K562 (cell line): ENCODE measurements around the gene TGFBR3L. TPM values are rescaled to one million over a fixed set of nuclear protein-coding genes. Genes with fewer than 3 reads are reported as not detected.
A peak's percentile ranks its signal among the peaks of the same experiment; 100 is the strongest.

Source experiments
- BHLHE40 ChIP-seq: IDR thresholded peaks from 2 replicates; pipeline ENCODE4 v1.6.1; 2011; ENCODE audit warnings: low read length, improper control_type of control experiment
- COPS2 ChIP-seq: fragments of 450-650 bp; conservative IDR thresholded peaks from 2 replicates; pipeline ENCODE4 v1.6.1; 2016; ENCODE audit warnings: mild to moderate bottlenecking, moderate library complexity
- EGR1 ChIP-seq: fragments of 450-650 bp; conservative IDR thresholded peaks from 2 replicates; pipeline ENCODE4 v1.6.1; 2017; ENCODE audit warnings: mild to moderate bottlenecking
- ETV6 ChIP-seq, 3 experiments: fragments of 150-350 bp in 1 of 3; sonication (generic) in 1 of 3; formaldehyde crosslinking in 1 of 3; IDR thresholded peaks; 2 replicates each; pipeline versions ENCODE4 v1.6.1 to v1.8.0; 2014 to 2022; ENCODE audit warnings: borderline replicate concordance in 2 of 3, low read depth in 2 of 3, antibody characterized with exemption in 1 of 3, low read length in 1 of 3, mild to moderate bottlenecking in 1 of 3, missing genetic modification reagents in 1 of 3
- FOXM1 ChIP-seq, 2 experiments: fragments of 450-650 bp in 1 of 2; sonication (generic) in 1 of 2; formaldehyde crosslinking in 1 of 2; IDR thresholded peaks; 2 replicates each; pipeline versions ENCODE4 v1.6.1 to v1.9.0; 2017 to 2022; ENCODE audit warnings: low read depth in 2 of 2, mild to moderate bottlenecking in 2 of 2, missing genetic modification reagents in 1 of 2, moderate library complexity in 1 of 2
- MAZ ChIP-seq, 2 experiments: fragments of 450-650 bp in 1 of 2; sonication (generic) in 1 of 2; formaldehyde crosslinking; IDR thresholded peaks in 1 of 2; conservative IDR thresholded peaks in 1 of 2; 2 replicates each; pipeline versions ENCODE4 v1.4.0 to v1.5.0; 2020; ENCODE audit warnings: mild to moderate bottlenecking in 1 of 2, missing genetic modification reagents in 1 of 2
- MED1 ChIP-seq: sonication (generic); formaldehyde crosslinking; IDR thresholded peaks from 2 replicates; pipeline ENCODE4 v1.8.1; 2023; ENCODE audit warnings: missing genetic modification reagents, borderline replicate concordance
- MTA3 ChIP-seq: fragments of 450-650 bp; formaldehyde crosslinking; IDR thresholded peaks from 2 replicates; pipeline ENCODE4 v1.6.1; 2017; ENCODE audit warnings: mild to moderate bottlenecking, borderline replicate concordance
- POLR2G ChIP-seq: fragments of 200-400 bp; formaldehyde crosslinking; IDR thresholded peaks from 2 replicates; pipeline ENCODE4 v1.6.1; 2017; ENCODE audit warnings: low read depth, mild to moderate bottlenecking, antibody characterized with exemption, low read length, moderate library complexity
- RB1 ChIP-seq: fragments of 450-650 bp; IDR thresholded peaks from 2 replicates; pipeline ENCODE4 v1.6.1; 2017; ENCODE audit warnings: low read depth, mild to moderate bottlenecking
- SMARCA5 ChIP-seq: fragments of 450-650 bp; IDR thresholded peaks from 2 replicates; pipeline ENCODE4 v1.6.1; 2016
- U2AF1 ChIP-seq: fragments of 200-400 bp; formaldehyde crosslinking; optimal IDR thresholded peaks from 2 replicates; pipeline ENCODE3; 2017; ENCODE audit warnings: mild to moderate bottlenecking, low read depth, low read length, moderate library complexity
- polyA plus RNA-seq, 8 experiments: library from polyadenylated mRNA; depleted of rRNA in 4 of 8; stranded (reverse) in 5 of 8; unstranded in 3 of 8; fragments of >200 nt; fragmentation: Nextera tagmentation in 2 of 8; fragmentation: Illumina TruSeq in 1 of 8; extraction: Ambion mirVana in 2 of 8; extraction: Trizol in 1 of 8; gene quantifications; 2 replicates each; pipeline versions ENCODE4 v1.2.1 to v1.2.3, GENCODE V29; 2011 to 2014; ENCODE audit warnings: inconsistent platforms in 1 of 8, missing spikeins in 1 of 8
- total RNA-seq, 7 experiments: library from RNA; depleted of rRNA in 6 of 7; stranded (reverse); fragments of >200 nt in 6 of 7; fragmentation: Illumina TruSeq in 2 of 7; extraction: Trizol in 2 of 7; gene quantifications; 2 replicates each; pipeline versions ENCODE4 v1.2.1 to v1.2.3, GENCODE V29; 2011 to 2021; ENCODE audit warnings: low replicate concordance in 1 of 7
- TF ChIP-seq, protein P1 (sequence below): fragments of 200-800 bp; sonication (Bioruptor generic); IDR thresholded peaks from 2 replicates; pipeline ENCODE4 v1.6.1; 2017; ENCODE audit warnings: missing genetic modification characterization, missing compliant biosample characterization
- TF ChIP-seq, protein P2 (sequence below): sonication (generic); formaldehyde crosslinking; IDR thresholded peaks from 2 replicates; pipeline ENCODE4 v1.8.1; 2023; ENCODE audit warnings: mild to moderate bottlenecking, missing genetic modification reagents
- TF ChIP-seq, protein P3 (sequence below): sonication (generic); formaldehyde crosslinking; IDR thresholded peaks from 2 replicates; pipeline ENCODE4 v1.8.0; 2022; ENCODE audit warnings: mild to moderate bottlenecking, missing genetic modification reagents
- TF ChIP-seq, protein P4 (sequence below): fragments of 250-450 bp; sonication (Bioruptor Pico); IDR thresholded peaks from 2 replicates; pipeline ENCODE4 v1.5.0; 2022; ENCODE audit warnings: mild to moderate bottlenecking

TGFBR3L gene
- total and polyA plus RNA-seq, 9 of the 15 experiments (the other 6 are each of a cell fraction or from before 2014, with no cell fraction given): not detected

DNA sequence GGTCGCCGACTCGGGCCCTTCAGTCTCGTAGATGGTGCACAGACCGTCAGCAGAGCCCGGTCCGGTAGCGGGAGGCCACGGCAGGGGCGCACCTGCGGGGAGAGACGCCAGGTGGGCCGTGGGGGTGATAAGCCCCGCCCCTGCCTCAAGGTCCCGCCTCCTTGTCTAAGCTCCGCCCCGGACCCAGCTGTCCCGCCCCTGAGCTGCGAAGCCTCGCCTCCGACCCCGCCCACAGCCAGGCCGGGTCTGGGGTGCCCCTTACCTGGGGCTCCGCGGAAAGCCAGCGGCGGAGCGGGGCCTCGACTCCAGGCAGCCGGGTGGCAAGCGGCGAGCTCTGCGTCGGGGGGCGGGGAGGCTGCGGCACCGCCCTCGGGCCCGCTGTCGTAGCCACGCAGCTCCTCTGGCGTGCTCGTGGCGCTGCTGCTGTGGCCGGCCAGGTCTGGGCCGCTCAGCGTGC lies 45.1 kb upstream of the TGFBR3L start (continued):
- TF ChIP-seq, protein P1, sequence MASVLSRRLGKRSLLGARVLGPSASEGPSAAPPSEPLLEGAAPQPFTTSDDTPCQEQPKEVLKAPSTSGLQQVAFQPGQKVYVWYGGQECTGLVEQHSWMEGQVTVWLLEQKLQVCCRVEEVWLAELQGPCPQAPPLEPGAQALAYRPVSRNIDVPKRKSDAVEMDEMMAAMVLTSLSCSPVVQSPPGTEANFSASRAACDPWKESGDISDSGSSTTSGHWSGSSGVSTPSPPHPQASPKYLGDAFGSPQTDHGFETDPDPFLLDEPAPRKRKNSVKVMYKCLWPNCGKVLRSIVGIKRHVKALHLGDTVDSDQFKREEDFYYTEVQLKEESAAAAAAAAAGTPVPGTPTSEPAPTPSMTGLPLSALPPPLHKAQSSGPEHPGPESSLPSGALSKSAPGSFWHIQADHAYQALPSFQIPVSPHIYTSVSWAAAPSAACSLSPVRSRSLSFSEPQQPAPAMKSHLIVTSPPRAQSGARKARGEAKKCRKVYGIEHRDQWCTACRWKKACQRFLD (CRISPR knock-in tag): 0 out of 2 replicates have a peak, but pooled peaks have one; percentile 12
- TF ChIP-seq SMARCA5 (no peak), MAZ (CRISPR knock-in tag; conservative IDR thresholded peaks at IDR 0.05 in 1 of 2, IDR thresholded peaks at IDR 0.05 in 1 of 2) (0 out of 4 replicates have a peak, but pooled peaks of 1 of the 2 experiments have one; percentile 9), BHLHE40 (no peak), COPS2 (no peak), MED1 (CRISPR knock-in tag) (0 out of 2 replicates have a peak, but pooled peaks have one; percentile 2), ETV6 (IDR thresholded peaks at IDR 0.05; ENCODE audit: borderline replicate concordance in 1 of 2, low read depth in 2 of 2, low read length in 1 of 2) (no peak), ETV6 (CRISPR knock-in tag; IDR thresholded peaks at IDR 0.05; ENCODE audit: borderline replicate concordance) (no peak), EGR1 (0 out of 2 replicates have a peak, but pooled peaks have one; percentile 12), FOXM1 (IDR thresholded peaks at IDR 0.05; ENCODE audit: low read depth) (no peak), FOXM1 (CRISPR knock-in tag; IDR thresholded peaks at IDR 0.05; ENCODE audit: low read depth) (peak; percentile 77), MTA3 (no peak), U2AF1 (peak; percentile 51), RB1 (peak; percentile 30), POLR2G (0 out of 2 replicates have a peak, but pooled peaks have one; percentile 13)
- TF ChIP-seq, protein P2, sequence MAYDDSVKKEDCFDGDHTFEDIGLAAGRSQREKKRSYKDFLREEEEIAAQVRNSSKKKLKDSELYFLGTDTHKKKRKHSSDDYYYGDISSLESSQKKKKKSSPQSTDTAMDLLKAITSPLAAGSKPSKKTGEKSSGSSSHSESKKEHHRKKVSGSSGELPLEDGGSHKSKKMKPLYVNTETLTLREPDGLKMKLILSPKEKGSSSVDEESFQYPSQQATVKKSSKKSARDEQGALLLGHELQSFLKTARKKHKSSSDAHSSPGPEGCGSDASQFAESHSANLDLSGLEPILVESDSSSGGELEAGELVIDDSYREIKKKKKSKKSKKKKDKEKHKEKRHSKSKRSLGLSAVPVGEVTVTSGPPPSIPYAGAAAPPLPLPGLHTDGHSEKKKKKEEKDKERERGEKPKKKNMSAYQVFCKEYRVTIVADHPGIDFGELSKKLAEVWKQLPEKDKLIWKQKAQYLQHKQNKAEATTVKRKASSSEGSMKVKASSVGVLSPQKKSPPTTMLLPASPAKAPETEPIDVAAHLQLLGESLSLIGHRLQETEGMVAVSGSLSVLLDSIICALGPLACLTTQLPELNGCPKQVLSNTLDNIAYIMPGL: peak; percentile 65; the same call in 1 of the 2 replicates
- TF ChIP-seq, protein P3, sequence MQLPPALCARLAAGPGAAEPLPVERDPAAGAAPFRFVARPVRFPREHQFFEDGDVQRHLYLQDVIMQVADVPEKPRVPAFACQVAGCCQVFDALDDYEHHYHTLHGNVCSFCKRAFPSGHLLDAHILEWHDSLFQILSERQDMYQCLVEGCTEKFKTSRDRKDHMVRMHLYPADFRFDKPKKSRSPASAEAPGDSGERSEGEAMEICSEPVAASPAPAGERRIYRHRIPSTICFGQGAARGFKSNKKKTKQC (CRISPR knock-in tag): no peak
- TF ChIP-seq, protein P4, sequence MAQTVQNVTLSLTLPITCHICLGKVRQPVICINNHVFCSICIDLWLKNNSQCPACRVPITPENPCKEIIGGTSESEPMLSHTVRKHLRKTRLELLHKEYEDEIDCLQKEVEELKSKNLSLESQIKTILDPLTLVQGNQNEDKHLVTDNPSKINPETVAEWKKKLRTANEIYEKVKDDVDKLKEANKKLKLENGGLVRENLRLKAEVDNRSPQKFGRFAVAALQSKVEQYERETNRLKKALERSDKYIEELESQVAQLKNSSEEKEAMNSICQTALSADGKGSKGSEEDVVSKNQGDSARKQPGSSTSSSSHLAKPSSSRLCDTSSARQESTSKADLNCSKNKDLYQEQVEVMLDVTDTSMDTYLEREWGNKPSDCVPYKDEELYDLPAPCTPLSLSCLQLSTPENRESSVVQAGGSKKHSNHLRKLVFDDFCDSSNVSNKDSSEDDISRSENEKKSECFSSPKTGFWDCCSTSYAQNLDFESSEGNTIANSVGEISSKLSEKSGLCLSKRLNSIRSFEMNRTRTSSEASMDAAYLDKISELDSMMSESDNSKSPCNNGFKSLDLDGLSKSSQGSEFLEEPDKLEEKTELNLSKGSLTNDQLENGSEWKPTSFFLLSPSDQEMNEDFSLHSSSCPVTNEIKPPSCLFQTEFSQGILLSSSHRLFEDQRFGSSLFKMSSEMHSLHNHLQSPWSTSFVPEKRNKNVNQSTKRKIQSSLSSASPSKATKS (CRISPR knock-in tag): no peak
